Tibial nerve (tissue), 3 donors: Measurements from ENCODE around the gene ILDR2.

Experiments used
- POLR2A ChIP-seq, 2 donors: fragments of 450-650 bp; IDR thresholded peaks; one replicate each; pipeline ENCODE4 v1.6.1; 2017; ENCODE audit warnings: antibody characterized with exemption in 2 of 2, mild to moderate bottlenecking in 2 of 2, moderate library complexity in 2 of 2
- TF ChIP-seq, protein P1 (sequence below), 5 experiments: fragments of 200-600 bp in 3 of 5; fragments of 450-650 bp in 2 of 5; sonication (generic) in 3 of 5; IDR thresholded peaks; one replicate each; pipeline ENCODE4 v1.5.1; 2016 to 2019; ENCODE audit warnings: antibody characterized with exemption in 5 of 5, mild to moderate bottlenecking in 3 of 5, moderate library complexity in 2 of 5

DNA sequence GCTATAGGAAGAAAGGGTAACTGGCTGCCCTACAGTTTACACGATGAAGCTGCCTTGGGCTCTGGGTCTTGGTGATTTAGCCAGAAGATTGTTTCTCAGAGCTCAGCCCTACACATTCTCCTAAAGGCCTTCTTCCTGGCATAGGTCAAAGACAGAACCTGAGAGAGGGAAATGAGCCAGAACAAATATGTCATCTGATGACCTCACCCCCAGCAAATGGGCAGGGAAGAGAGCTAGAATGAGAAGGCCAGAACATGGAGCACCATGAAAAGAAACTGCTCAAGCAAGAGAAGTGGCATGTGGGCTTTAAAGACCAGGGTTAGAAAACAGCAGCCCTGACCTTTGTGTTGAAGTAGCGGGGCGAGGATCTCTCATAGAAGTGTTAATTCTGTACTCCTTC lies 5.5 kb upstream of the ILDR2 start:
- TF ChIP-seq, protein P1, sequence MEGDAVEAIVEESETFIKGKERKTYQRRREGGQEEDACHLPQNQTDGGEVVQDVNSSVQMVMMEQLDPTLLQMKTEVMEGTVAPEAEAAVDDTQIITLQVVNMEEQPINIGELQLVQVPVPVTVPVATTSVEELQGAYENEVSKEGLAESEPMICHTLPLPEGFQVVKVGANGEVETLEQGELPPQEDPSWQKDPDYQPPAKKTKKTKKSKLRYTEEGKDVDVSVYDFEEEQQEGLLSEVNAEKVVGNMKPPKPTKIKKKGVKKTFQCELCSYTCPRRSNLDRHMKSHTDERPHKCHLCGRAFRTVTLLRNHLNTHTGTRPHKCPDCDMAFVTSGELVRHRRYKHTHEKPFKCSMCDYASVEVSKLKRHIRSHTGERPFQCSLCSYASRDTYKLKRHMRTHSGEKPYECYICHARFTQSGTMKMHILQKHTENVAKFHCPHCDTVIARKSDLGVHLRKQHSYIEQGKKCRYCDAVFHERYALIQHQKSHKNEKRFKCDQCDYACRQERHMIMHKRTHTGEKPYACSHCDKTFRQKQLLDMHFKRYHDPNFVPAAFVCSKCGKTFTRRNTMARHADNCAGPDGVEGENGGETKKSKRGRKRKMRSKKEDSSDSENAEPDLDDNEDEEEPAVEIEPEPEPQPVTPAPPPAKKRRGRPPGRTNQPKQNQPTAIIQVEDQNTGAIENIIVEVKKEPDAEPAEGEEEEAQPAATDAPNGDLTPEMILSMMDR (IDR thresholded peaks at IDR 0.05), result no peak
- no peak for TF ChIP-seq POLR2A (IDR thresholded peaks at IDR 0.05)
